Measurements from ENCODE around the gene SOX14.

SOX14 gene

DNA sequence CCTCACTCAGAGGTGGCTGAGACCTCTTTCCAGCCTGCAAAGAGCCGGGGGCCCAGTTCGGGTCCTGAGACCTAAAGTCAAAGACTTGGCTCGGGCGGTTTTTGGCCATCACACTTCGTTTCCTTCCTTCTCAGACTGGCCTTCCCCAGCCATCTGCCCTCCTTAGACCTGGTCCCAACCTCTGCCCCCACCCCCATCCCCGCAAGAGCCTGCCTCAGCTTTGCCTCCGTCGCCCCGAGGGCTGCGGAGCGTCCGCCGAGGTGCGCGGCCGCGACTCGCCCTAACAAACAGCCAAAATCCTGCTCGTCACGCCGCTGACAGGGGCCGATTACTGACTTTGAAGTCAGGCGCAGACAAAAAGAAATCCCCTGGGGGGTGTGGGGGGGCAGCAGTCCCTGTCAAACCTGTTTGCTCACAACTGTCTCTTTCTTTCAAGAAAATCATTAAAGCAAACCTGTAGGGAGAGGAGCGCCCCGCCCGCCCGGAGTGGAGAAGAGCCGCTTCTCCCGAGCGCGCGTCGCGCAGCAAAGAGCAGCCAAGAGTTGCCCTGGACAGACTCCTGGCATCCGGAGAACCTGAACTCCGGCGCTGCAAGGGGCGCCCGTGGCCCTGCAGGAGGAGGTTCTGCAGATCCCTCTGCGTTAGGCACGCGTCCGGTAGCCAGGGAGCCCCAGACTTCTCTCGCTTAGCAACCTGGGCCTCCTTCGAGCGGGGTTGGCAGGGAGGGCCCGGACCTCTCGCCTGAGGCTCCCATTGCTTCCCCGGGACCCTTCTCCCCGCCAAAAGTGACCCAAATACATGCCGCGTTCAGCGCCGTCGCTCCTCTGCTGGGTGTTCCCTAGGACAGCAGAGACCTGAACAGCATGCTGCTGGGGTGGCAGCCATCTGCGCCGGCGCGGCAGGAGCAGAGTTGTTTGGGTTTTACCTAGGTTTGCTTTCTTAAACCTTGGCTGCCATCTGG, 4.5 kb downstream of the SOX14 start:
- DNase-seq = peak; percentile 43 to 75

DNA sequence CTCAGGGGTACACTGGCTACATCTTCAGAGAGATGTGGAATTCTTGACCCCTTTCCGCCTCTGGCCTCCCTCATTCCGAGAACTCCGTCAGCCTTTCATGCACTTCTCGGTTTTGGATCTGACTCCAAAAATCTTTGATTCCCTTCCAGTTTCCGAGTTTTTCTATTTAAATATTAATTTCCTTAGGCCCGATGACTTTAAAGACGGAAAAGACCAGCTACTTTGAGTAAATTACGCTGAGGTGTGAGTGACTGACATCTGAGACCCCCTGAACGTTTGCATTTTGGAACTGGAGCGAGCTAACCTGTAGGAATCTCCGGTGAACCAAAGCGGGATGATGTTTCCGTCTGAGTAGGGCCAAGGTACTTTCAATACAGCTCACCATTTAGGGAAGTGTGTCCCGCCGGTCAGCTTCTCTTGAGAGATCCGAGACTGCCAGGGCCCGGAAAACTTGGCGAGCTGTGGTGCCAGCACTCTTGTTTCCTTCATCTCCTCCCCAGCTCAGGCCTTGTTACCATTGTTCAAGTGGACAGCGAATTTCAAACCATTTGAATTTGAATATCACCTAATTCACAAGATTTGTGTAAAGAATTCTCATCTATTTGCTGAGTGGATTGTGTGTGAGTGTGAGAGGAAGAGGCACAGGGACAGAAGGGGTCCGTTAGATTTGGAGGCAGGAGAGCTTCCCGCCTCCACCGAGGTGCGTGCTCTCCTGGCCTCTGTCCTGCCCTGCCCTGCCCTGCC, 5.4 kb downstream of the SOX14 start:
- DNase-seq = no peak

DNA sequence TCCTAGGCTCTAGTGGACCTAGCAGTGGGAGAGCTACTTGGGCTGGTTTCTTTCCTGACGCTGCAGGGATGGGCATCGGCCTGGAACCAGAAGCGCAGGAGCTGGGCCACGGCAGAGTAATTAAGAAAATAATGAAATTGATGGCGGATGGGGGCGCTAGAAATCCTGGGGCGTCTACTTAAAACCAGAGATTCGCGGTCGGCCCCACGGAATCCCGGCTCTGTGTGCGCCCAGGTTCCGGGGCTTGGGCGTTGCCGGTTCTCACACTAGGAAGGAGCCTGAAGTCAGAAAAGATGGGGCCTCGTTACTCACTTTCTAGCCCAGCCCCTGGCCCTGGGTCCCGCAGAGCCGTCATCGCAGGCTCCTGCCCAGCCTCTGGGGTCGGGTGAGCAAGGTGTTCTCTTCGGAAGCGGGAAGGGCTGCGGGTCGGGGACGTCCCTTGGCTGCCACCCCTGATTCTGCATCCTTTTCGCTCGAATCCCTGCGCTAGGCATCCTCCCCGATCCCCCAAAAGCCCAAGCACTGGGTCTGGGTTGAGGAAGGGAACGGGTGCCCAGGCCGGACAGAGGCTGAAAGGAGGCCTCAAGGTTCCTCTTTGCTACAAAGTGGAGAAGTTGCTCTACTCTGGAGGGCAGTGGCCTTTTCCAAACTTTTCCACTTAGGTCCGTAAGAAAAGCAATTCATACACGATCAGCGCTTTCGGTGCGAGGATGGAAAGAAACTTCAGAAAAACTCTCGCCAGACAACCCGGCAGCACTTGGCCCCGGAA, 6.1 kb downstream of the SOX14 start:
- DNase-seq = peak in 1 of 2 experiments; percentile 37

DNA sequence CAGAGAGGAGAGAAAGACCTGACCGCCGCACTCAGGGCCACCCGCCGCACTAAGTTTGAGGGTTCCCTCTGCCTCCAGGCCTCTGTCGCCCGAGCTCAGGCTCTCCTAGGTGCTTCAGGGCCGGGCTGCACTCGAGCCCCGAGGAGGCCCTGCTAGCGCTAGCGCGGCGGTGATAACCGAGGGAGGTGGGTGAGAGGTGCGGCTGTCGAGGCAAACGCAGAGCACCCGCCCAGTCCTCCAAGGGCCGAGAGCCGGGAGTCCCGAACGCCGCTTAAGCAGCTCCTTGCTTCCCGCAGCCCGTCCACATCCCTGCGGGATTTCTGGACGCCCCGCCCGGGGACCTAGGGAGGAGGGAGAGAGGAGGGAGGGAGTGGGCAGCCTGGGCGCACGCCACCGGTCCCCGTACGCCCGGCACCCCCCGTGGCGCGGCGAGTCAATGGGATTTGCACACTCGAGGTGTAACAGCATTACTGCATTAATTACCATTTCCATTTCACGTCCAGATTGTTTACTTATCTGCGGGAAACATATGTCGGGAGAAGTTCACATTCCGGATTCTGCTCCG, 6.8 kb downstream of the SOX14 start:
- peak; percentile 84 to 90 for DNase-seq

DNA sequence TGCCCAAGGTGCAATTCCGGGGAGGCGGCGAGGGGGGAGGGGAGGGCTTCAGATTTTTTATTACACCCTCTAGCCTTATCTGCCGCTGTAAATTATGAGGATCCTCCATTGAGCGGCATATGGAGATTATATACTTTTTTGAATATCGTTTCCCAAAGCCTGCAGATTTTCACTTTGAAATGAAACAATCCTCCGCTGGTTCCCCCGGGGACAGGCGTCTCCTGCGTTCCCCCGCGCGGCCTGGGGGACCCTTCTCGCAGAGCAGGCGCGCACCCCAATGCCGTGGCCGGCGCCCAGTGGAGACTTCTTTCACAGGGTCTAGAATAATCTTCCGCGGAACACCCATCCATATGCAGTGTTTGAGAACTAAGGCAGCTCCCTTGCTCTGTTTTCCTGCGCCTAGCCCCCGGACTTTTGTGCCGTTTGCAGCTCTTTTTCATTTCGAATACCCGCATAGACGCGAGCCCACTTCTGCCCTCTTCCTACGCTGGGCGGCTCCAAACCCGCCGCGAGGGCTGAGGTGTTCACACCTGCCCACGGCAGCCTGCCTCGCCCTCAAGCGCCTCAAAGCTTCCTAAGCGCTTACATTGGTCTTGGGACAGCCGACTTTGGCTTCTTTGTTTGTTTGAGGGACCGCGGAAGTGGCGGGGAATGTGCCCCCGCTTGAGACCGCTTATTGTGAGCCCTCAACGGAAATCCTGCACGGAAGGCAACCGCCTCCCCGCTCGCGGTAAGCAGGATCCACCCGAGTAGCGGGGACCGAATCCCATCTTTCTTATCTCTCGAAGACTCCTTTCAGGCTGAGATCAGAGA, 7.5 kb downstream of the SOX14 start:
- peak in 1 of 2 experiments; percentile 53 for DNase-seq

DNA sequence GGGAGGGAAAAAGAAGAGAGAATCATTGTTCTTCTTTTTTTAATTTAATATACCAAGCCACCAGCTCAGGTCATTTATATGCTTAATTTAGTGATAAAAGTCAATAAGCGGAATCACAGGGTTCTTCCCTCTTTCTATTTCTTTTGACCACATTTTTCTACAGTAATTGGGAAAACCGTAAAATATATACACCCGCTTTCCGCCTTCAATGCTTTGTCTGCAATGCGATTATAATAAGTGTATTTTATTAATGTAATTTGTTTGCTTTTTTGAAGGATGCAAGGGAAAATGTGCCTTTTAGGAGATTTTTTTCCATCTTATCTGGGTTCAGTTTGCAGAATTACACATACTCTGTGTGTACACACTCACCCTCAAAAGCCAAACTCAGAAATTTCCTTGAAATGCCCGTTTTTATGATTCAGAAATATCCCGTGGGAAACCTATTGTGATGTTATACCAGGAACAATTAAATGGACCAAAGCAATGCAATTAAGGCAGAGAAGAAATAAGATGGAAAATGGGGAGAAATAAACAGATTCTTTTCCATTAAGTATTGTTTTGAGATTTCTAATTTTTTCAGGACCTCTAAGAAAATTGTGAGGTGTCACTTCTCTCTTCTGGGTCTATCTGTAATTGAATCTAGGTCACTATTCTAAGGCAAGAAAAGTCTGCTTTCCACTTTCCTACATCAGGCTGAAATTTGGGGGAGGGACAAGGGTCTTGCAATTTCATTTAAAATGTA, 8.3 kb downstream of the SOX14 start:
- no peak for DNase-seq

DNA sequence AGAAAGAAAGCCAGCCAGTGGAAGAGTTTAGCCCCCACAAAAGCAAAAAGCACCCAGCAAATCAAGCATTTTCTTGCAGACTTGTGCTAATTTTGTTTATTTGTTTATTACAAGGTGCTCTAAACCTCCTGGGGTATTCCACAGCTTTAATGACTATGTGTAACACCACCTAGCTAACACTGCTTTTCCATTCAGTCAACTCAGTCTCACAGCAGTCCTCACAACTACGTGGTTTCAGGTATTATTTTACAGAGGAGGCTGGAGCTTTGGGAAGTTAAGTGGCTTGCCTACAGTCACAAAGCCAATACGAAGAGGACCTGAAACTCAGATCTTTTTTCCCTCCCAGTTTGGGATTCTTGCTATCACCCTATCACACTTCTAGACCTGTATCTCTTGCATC, 14.8 kb downstream of the SOX14 start:
- DNase-seq = no peak

DNA sequence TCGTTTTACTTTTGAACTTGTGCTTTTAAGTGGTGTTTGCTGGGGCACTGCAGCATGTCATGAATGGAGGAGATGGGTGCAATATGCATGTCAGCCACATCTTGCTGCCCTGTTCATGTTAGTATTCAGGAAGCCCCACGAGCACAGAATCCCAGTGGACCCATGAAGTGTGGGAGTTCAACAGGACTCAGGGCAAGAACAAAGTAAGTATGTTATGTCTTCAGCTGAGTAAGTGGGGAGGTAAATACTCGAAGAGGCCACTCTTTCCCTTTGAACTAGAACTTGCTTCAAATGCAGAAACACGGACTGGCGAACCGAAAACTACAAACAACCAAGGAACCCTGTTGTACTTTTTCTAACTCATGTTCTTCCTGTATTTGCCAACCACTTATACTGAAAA, 23.4 kb downstream of the SOX14 start:
- no peak for DNase-seq

DNA sequence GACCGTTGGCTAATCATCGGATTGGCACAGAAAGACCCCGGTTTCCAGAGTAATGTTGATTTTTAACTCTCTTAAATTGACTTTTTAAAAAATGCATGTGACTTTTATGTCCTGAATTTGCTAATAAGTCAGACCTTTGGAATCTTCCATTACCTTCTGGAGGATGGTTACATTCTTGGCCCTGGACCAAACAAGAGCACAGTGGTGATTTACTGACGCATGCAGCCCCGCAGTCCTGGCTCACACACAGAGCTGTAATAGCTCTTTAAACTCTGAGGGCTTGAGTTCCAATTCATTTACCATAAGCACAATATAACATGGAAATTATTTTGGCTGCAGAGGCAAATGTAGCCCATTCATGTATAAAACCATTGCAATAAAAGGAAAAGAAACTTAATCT, 25.1 kb downstream of the SOX14 start:
- DNase-seq = no peak

DNA sequence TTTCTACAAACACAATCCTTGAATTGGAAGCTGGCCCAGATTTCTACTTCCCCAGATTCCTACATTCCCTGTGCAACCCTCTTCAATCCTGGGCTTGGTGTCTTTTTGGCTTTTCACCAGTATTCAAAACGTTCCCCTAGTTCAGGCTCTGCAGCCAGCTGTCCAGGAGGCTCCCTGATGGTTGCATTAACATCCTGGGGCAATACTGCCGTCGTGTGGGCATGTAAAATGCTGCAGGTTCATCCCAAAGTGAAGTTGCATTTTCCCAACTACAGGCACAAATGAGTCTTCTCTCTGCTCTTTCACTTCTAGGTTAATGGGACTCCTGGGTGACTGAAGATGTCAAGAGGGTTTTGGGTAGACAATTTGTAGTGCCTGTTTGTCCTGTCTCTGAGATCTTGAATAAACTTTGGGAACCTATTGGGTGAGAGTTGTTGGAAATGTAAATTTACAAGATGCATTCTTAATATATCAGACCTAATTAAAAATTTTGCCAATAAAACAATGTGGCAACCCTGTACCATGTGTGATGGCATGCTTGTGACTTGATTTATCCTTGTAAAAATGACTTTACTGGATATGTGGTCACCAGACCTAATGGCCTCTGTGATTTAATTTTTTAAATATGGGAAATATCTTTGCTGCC, 28.6 kb downstream of the SOX14 start:
- DNase-seq = peak; percentile 77 to 86

DNA sequence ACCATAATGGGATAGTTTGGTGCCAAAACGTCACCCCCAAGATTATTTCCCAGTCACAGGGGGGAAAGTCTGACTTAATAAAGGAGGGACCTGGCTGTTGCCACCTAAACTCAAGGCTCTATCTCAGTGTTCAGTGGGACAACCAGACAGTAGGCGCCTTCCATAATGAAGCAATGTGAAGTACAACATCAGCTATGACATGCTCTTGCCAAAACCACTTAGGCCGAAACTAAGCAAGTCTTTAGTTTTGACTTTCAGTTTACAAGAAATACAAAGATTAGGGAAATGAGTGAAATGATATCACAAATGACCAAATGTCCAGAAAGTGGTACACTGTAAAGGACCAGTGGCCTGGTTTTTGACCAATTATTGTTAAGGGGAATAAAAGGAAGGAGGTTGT, 32.9 kb downstream of the SOX14 start:
- DNase-seq = no peak

DNA sequence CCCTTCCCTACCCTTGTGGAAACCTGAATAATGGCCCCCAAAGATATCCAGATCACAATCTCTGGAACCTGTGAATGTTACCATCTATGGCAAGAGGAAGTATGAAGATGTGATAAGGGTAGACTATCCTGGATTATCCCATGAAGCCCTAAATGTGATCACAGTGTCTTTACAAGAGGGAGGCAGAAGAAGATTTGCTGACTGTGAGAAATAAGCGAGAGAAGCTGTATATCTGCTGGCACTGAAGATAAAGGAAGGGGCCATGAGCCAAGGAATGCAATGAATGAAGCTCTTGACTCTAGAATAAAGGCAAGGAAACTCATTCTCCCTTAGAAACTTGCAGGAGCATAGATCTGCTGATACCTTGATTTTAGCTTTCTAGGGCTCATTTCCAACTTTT, 39.1 kb downstream of the SOX14 start:
- no peak for DNase-seq

DNA sequence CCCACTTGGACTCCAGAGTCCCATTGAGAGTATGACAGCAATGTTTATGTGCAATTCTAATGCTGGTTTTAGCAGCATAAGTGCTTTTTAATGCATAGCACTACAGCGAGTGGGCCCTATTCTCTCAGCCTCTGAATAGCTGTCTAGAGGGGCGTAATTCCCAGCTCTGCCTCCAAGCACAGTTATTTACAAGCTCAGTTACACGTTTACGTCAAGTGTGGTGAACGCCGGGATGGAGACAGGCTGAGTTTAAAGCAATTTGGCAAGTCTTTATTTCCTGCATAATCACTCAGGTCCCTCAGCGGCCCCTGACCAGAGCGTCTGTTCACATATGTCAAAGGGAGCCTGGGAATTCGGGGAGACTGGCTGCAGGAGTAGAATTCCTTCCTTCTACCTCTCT, 43.9 kb downstream of the SOX14 start:
- no peak for DNase-seq

DNA sequence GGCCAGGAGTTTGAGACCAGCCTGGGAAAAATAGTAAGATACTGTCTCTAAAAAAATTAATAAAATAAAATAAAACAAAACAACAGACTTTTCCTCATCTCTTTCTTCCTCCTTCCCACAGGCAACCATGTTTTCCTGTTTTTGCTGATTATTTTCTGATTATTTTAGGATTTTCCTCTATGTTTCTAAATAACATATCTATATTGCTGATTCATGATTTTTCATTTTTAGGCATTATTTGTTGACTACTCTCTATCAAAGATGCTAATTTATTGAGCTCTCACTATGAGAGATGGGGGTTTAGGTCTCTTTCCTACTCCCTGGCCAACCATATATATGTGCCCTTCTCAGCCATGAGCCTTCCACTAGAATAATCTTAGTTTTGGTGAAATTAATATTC, 45.4 kb downstream of the SOX14 start:
- DNase-seq = no peak

DNA sequence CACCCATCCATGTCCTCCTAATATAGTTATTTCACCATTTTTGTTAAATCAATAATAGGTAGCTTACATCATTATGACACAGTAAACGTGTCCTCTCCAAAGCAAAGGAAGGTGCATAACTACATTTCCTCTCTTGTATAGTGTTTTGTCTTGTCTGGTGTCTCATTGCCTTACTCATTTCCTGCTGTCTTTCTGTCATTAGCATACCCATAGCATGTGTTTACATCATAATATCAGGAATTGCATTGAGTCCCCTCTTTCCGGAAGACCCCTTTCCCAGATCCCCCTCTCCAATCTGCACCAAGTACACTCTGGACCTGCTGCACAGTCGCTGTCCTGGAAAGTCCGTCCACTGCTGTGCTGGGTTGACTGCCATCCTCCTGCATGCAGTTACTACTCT, 47.9 kb downstream of the SOX14 start:
- no peak for DNase-seq

DNA sequence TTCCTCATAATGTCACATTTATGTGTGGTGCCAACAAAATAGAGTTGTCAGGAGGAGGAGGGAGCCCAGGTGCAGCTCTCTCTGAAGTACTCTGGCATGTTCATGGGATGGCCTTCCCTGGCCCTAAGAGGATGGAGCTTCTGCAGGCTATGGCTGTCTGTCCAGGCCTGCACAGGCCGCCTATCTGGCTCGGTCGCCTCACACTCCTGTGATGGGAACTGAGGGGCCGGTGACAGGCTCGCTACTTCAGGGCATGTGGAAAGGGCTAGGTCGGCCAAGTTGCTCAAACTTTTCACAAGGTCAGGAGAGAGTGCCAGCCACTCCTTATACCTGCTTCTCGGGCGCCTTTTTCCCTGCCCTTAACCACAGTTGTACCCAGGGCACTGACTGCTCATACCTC, 51.1 kb downstream of the SOX14 start:
- no peak for DNase-seq
